Effector memory CD4-positive, alpha-beta T cell (primary cell): ENCODE results near the gene CARD10.

Experiments
- DNase-seq, 3 donors: peaks; one replicate each; pipeline ENCODE4 v3.0.0-alpha.2; 2020
- H3K27ac ChIP-seq: 2 replicates; pipeline ENCODE4 v1.7.0; 2013; ENCODE audit warnings: mild to moderate bottlenecking, low read length, moderate library complexity; ENCODE audit not compliant: insufficient read depth, poor library complexity, severe bottlenecking
- H3K27me3 ChIP-seq: replicated peaks from 2 replicates; pipeline ENCODE4 v1.7.0; 2013; ENCODE audit warnings: mild to moderate bottlenecking, low read length; ENCODE audit not compliant: insufficient read depth, control insufficient read depth, poor library complexity, severe bottlenecking
- H3K36me3 ChIP-seq: 2 replicates; pipeline ENCODE4 v1.7.0; 2013; ENCODE audit warnings: mild to moderate bottlenecking, low read length, moderate library complexity; ENCODE audit not compliant: control insufficient read depth, insufficient read depth
- H3K4me1 ChIP-seq: 2 replicates; pipeline ENCODE4 v1.7.0; 2013; ENCODE audit warnings: low read length, mild to moderate bottlenecking; ENCODE audit not compliant: control insufficient read depth, insufficient read depth, poor library complexity, severe bottlenecking
- H3K4me3 ChIP-seq: 2 replicates; pipeline ENCODE4 v1.7.0; 2013; ENCODE audit warnings: low read length, low read depth, mild to moderate bottlenecking; ENCODE audit not compliant: insufficient read depth, poor library complexity, severe bottlenecking
- H3K9me3 ChIP-seq: 2 replicates; pipeline ENCODE4 v1.7.0; 2013; ENCODE audit warnings: mild to moderate bottlenecking, low read length, moderate library complexity; ENCODE audit not compliant: control insufficient read depth

CARD10 gene

DNA sequence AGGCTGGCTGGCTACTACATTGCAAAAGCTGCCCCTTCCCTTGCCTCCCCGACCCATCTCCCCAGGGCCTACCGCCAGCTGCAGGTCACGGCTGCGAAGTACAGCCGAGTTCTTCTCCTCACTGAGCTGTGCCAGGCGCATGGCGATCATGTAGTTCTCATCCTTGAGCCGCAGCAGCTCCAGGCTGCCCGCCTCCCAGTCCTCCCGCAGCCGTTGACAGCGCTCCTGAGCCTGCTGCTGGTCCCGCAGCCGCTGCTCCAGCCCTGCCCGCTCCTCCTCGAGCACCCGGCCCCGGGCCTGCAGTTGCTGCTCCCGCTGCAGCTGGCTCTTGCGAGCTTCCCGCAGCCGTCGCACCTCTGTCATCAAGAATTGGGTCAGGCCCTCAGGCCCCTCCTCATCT lies 3.3 kb downstream of the CARD10 start:
- H3K36me3 ChIP-seq: no peaks in the 10 kb centered on the region
- no peak overlapping the region for H3K4me3 ChIP-seq

DNA sequence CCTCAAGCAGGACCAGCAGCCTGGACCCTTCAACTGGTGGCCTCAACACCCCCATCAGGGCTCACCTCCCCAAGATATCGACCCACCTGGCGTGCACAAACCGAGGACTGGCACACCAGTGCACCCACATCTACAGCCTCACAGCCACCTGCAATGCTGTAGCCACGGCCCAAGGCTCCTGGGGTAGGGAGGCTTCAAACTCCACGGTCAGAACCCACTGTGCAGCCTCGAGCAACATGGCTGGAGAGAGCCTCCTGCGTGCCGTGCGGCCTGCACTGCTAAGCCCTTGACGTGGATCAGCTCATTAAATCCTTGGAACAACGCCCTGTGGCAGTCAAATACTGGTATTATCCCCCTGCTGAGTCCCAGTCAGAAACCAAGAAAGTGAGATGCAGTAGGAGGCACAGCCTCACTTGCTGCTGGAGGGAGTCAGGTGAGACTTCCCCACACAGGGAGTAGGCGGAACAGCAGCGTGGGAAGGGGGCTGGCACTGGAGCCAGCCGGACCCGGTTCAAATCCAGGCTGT lies 4.6 kb downstream of the CARD10 start:
- H3K36me3 ChIP-seq: no peaks in the 10 kb centered on the region
- no peak overlapping the region for H3K4me3 ChIP-seq
- H3K27me3 ChIP-seq: peaks cover under 1% of the 10 kb centered on the region
- no peak for DNase-seq
- H3K9me3 ChIP-seq: no peaks in the 10 kb centered on the region
- no peak overlapping the region for H3K27ac ChIP-seq
- H3K4me1 ChIP-seq: peaks cover under 1% of the 10 kb centered on the region

More for the DNA sequence above, 3.3 kb downstream of the CARD10 start:
- Histone ChIP-seq H3K4me1 (peaks cover 5% of the 10 kb centered on the region), H3K27ac (no peak overlapping the region), H3K9me3 (no peaks in the 10 kb centered on the region), H3K27me3 (peaks cover 13% of the 10 kb centered on the region)
- DNase-seq: no peak

DNA sequence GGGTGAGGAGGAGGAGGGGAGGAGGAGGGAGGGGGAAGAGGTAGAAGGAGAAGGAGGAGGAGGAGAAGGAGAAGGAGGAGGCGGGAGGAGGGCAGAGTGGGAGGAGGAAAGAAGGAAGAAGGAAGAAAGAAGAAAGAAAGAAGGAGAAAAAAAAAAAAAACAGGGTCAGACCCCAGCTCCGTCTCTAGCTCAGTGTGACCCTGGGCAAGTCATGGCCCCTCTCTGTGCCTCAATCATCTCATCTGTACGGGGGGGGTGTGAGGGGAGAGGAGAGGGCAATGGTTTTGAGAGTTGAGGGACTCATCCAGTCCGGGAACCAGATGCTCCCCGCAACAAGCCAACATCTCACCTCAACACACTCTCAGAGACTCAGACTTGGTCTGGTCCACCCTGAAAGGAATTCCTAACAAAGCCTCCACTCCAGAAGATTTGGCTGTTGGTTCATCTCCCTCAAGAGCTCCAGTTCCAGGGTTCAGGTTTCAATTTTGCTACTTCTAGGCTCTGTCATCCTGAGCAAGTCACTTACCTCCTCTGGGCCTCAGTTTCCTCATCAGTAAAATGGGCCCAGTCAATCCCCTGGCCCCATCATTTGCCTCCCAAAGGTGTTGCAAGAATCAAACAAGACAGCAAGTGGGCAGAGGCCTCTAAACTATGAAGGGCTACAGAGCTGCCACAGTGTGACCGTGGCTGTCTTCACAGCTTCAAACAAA lies 7.7 kb downstream of the CARD10 start:
- H3K27me3 ChIP-seq: no peaks in the 10 kb centered on the region
- no peak overlapping the region for H3K27ac ChIP-seq
- no peak for DNase-seq
- H3K9me3 ChIP-seq: no peaks in the 10 kb centered on the region
- no peak overlapping the region for H3K4me3 ChIP-seq
- H3K36me3 ChIP-seq: no peaks in the 10 kb centered on the region
- H3K4me1 ChIP-seq: no peaks in the 10 kb centered on the region

DNA sequence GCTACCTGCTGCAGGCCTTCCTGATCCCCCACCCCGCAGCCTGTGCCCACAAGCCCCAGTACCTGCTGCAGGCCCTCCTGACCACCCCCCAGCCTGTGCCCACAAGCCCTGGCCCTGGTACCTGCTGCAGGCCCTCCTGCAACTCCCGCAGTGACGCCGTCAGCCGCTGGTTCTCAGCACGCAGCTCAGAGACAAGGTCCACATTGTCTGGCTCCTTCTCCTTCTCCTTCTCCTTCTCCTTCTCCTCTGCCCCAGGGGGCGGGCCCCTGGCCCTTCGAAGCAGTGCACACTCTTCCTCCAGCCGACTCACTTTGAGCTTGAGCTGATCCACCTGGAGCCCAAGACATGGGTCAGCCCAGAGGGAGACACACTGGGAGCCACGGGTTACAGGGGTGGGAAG lies 9.1 kb downstream of the CARD10 start:
- H3K27ac ChIP-seq: no peak overlapping the region
- H3K9me3 ChIP-seq: no peaks in the 10 kb centered on the region
- no peak overlapping the region for H3K4me3 ChIP-seq
- no peaks in the 10 kb centered on the region for H3K36me3 ChIP-seq
- H3K27me3 ChIP-seq: no peaks in the 10 kb centered on the region
- DNase-seq: no peak
- no peaks in the 10 kb centered on the region for H3K4me1 ChIP-seq

DNA sequence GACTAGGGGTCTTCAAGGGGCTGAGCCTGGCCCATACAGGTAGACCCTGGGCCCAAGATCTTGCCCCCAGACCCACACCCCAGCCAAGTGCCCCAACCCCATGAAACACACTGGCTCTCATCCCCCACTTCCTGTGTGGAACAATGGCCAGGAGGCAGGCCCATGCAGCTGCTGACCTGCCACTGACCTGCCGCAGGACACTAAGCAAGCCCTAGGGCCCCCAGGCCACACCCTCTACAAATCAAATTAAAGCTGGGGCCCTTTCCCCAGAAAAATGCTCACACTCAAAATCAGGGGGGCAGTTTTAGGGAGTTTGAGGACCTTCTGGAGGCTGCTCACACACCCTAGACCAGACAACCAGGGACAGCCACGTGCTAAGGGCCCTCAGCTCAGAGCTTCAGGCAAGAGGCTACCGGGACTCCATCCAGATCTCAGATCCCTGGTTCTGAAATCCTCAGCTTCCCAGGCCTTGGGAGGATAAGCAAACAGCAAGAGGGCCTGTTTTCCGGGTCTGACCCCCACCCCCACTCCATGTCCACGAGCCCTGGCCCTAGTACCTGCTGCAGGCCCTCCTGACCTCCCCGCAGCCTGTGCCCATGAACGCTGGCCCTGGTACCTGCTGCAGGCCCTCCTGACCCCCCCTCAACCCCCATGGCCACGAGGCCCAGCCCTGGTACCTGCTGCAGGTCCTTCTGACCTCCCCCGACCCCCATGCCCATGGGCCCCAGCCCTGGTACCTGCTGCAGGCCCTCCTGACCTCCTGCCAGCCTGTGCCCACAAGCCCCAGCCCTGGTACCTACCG lies 10.0 kb downstream of the CARD10 start:
- Histone ChIP-seq H3K27ac (no peak overlapping the region), H3K4me1 (no peaks in the 10 kb centered on the region), H3K27me3 (no peaks in the 10 kb centered on the region), H3K36me3 (no peaks in the 10 kb centered on the region), H3K4me3 (no peak overlapping the region), H3K9me3 (no peaks in the 10 kb centered on the region)
- DNase-seq: no peak

DNA sequence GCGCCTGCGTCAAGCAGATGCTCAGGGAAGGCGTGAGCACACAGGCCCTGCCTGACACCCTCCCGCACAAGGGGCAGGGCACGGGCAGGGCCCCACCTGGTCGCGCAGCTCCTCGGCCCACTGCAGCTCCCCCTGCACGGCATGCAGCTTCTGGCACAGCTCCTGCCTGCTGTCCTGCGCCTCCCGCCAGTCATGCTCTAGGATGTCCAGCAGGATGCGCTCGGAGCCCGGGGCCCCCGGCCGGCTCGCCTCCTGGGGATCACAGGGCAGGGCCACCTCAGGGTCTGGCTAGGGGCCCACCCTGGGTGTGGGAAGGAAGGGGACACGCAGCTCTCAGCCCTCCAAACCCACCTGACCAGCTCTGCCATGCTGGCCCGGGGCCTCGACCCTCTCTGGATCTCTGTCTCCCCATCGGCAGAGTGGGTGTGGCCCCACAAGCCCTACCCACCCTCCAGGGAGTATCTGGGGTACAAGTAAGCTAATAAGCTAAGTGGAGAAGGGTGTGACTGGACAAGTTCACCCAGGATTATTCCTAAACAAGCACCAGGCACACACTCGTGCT lies 10.7 kb downstream of the CARD10 start:
- Histone ChIP-seq H3K4me1 (no peaks in the 10 kb centered on the region), H3K27ac (no peak overlapping the region), H3K27me3 (no peaks in the 10 kb centered on the region), H3K36me3 (no peaks in the 10 kb centered on the region), H3K9me3 (no peaks in the 10 kb centered on the region), H3K4me3 (no peak overlapping the region)
- no peak for DNase-seq

DNA sequence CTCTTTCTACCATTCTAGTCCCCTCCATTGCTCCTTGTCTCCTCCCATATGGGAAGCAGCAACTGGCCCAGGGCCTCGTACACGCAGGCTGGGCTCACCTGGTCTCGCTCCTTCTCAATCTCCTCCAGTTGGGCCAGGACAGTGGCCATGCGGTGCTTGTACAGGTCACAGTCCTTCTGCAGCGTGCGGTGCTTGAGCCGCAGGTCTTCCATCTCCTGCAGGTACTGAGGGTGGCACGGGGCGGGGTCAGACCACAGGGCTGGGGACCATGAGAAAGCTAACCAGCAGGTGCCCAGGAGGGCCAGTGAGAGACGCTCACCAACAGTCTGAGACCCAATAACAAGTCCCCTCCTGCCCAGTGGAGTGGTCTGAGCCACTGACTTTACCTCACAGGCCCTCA lies 11.5 kb downstream of the CARD10 start:
- Histone ChIP-seq H3K36me3 (no peaks in the 10 kb centered on the region), H3K27me3 (no peaks in the 10 kb centered on the region), H3K4me1 (no peaks in the 10 kb centered on the region), H3K9me3 (no peaks in the 10 kb centered on the region), H3K4me3 (no peak overlapping the region), H3K27ac (no peak overlapping the region)
- DNase-seq: no peak

DNA sequence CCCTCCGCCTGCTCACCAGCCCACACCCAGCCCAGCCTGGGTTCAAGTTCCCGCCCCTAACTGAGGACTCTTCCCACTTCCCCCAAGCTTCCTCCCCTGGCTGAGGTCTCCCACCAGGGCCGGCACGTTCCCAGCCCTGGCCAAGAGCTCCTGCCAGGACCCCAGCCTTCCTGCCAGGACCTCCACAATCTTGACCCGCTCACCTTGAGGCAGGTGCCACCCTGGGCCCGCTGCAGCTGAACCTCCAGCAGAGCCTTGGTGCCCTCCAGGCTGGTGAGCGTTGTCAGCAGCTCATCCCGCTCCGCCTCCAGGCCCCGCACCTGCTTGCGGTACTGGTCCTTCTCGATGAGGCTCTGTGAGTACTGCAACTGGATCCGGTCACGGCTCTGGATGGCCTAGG lies 13.2 kb downstream of the CARD10 start:
- Histone ChIP-seq H3K4me1 (no peaks in the 10 kb centered on the region), H3K36me3 (no peaks in the 10 kb centered on the region), H3K4me3 (no peak overlapping the region), H3K9me3 (no peaks in the 10 kb centered on the region), H3K27ac (no peak overlapping the region), H3K27me3 (no peaks in the 10 kb centered on the region)
- DNase-seq: no peak

DNA sequence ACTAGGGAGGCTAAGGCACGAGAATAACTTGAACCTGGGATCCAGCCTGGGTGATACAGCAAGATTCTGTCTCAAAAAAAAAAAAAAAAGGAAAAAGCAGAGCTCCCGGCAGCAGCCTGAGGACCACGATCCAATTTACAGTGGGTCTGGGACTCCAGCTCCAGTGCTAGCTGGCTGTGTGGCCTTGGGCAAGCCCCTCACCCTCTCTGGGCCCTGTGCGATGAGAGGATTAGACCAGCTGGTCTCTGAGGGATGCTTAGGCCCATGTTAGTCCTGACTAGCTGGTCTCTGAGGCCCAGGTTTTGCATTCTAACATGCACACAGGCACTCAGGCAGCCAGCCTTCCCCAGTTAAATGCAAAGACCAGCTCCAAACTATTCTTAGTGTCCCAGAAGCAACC lies 13.7 kb downstream of the CARD10 start:
- no peaks in the 10 kb centered on the region for H3K27me3 ChIP-seq
- no peak overlapping the region for H3K27ac ChIP-seq
- H3K4me3 ChIP-seq: no peak overlapping the region
- no peaks in the 10 kb centered on the region for H3K9me3 ChIP-seq
- H3K36me3 ChIP-seq: no peaks in the 10 kb centered on the region
- no peaks in the 10 kb centered on the region for H3K4me1 ChIP-seq
- no peak for DNase-seq

DNA sequence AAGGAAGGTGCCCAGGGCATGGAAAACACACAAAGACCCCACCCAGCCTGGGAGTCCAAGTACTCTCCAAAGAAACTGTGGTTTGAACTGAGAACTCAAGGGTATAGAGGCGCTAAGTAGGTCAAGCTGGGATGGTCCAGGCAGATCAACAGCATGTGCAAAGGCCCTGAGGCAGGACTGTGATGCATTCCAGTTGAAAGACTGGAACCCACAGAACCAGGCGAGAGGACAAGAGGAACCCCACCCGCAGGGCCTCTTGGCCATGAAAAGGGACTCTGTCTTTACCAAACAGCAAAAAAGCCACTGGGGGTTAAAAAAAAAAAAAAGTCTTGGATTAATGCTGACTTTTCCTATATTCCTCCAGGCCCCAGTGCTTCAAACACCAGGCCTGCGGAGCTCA lies 14.3 kb downstream of the CARD10 start:
- DNase-seq: no peak
- H3K9me3 ChIP-seq: no peaks in the 10 kb centered on the region
- H3K4me1 ChIP-seq: no peaks in the 10 kb centered on the region
- no peak overlapping the region for H3K27ac ChIP-seq
- no peak overlapping the region for H3K4me3 ChIP-seq
- H3K36me3 ChIP-seq: no peaks in the 10 kb centered on the region
- H3K27me3 ChIP-seq: no peaks in the 10 kb centered on the region
